ENCODE measurements around the gene CMTM5. TPM values are rescaled to one million over a fixed set of nuclear protein-coding genes. Genes with fewer than 3 reads are reported as not detected.

Gene CMTM5
- total RNA-seq, 1 experiment from 2014 or later: not detected

- ATAC-seq (no peak), DNase-seq (ENCODE audit: low read depth, low spot score) (no peak)
- no peak overlapping the region for H3K4me2 ChIP-seq (ENCODE audit: low read length)
- no peak overlapping the region for H3K27ac ChIP-seq (ENCODE audit: low read depth, low read length)
- no peak overlapping the region for H3K9ac ChIP-seq (ENCODE audit: low read length)
- no peaks in the 10 kb centered on the region for H3K79me2 ChIP-seq (ENCODE audit: insufficient read depth, low read length)
- H3K9me3 ChIP-seq (ENCODE audit: control insufficient read depth in 1 of 2, insufficient read depth in 1 of 2, low read depth in 1 of 2, low read length in 2 of 2): no peaks in the 10 kb centered on the region
- CTCF ChIA-PET: no interaction called here
- H3K4me3 ChIP-seq (replicated peaks in 1 of 2; ENCODE audit: low read depth in 1 of 2, low read length in 2 of 2): no peak overlapping the region
- no peaks in the 10 kb centered on the region for H3K36me3 ChIP-seq (ENCODE audit: control insufficient read depth in 1 of 2, insufficient read depth in 2 of 2, low read length in 2 of 2)
- intact Hi-C loops (cut with micrococcal nuclease): no loop called here
- RAD21 ChIA-PET (ENCODE audit: low non-redundant PET in 1 of 2, low total read pairs in 2 of 2, uncharacterized antibody in 2 of 2, unreplicated experiment in 2 of 2): no interaction called here
- TF ChIP-seq CTCF (IDR thresholded peaks at IDR 0.05 in 2 of 3, conservative IDR thresholded peaks at IDR 0.05 in 1 of 3; ENCODE audit: borderline replicate concordance in 1 of 3, insufficient read depth in 1 of 3, low read depth in 2 of 3, low read length in 2 of 3) (no peak), ZBTB33 (IDR thresholded peaks at IDR 0.05; ENCODE audit: extremely low read depth, insufficient replicate concordance, low read length) (no peak), MAX (IDR thresholded peaks at IDR 0.05) (no peak), POLR2AphosphoS5 (IDR thresholded peaks at IDR 0.05; ENCODE audit: low read depth, low read length) (no peak), ATF3 (IDR thresholded peaks at IDR 0.05) (no peak), SIN3A (IDR thresholded peaks at IDR 0.05; ENCODE audit: low read depth) (no peak), RAD21 (IDR thresholded peaks at IDR 0.05; ENCODE audit: low read depth) (no peak), YY1 (IDR thresholded peaks at IDR 0.05; ENCODE audit: extremely low read depth, insufficient replicate concordance, low read depth, low read length) (no peak), ZFX (IDR thresholded peaks at IDR 0.05) (no peak), EGR1 (IDR thresholded peaks at IDR 0.05; ENCODE audit: low read depth) (no peak), JUND (IDR thresholded peaks at IDR 0.05) (no peak), TCF7L2 (IDR thresholded peaks at IDR 0.05; ENCODE audit: borderline replicate concordance, extremely low read depth, insufficient read depth, insufficient read length) (no peak), CBX3 (IDR thresholded peaks at IDR 0.05; ENCODE audit: low read depth) (no peak)
- H3K4me1 ChIP-seq (ENCODE audit: control insufficient read depth in 1 of 2, insufficient read depth in 2 of 2, low read length in 2 of 2): no peaks in the 10 kb centered on the region
- no peak overlapping the region for H2AFZ ChIP-seq (ENCODE audit: low read depth, low read length, poor library complexity, severe bottlenecking)
- POLR2A ChIA-PET: no interaction called here
- no TSS peak for BruUV-seq (replicated peaks)
- H4K20me1 ChIP-seq (ENCODE audit: insufficient read depth): no peaks in the 10 kb centered on the region
- no peaks in the 10 kb centered on the region for H3K9me2 ChIP-seq (ENCODE audit: insufficient read depth)
- peaks cover 21% of the 10 kb centered on the region; the same call in 1 of the 2 replicates for H3K27me3 ChIP-seq (ENCODE audit: insufficient read depth, low read length)
Observed at GRCh38 chr14:23409475-23409874, 32.6 kb downstream of the CMTM5 start.

Measured in HCT116 (cell line).